Esophagus squamous epithelium (tissue), 4 donors: ENCODE data around the gene LNPEP.

Experiments
- CTCF ChIP-seq, 6 experiments: fragments of 450-650 bp in 4 of 6; fragments of 200-600 bp in 2 of 6; sonication (generic) in 2 of 6; IDR thresholded peaks; one replicate each; pipeline ENCODE4 v1.5.1; 2016 to 2019; ENCODE audit warnings: antibody characterized with exemption in 6 of 6, mild to moderate bottlenecking in 4 of 6, moderate library complexity in 4 of 6
- POLR2A ChIP-seq, 4 donors: fragments of 450-650 bp; IDR thresholded peaks; one replicate each; pipeline ENCODE4 v1.6.1; 2017; ENCODE audit warnings: antibody characterized with exemption in 4 of 4, mild to moderate bottlenecking in 4 of 4, moderate library complexity in 3 of 4

GRCh38 chr5:96972599-96973334, 36.9 kb downstream of the LNPEP start:
- TF ChIP-seq CTCF (IDR thresholded peaks at IDR 0.05) (no peak), POLR2A (IDR thresholded peaks at IDR 0.05) (no peak)
